ENCODE results near the gene KCNT1. TPM values are rescaled to one million over a fixed set of nuclear protein-coding genes. Genes with fewer than 3 reads are reported as not detected.

Gene KCNT1
- polyA plus RNA-seq, 4 donors: 0.08 to 0.24 (median 0.22) TPM

DNA sequence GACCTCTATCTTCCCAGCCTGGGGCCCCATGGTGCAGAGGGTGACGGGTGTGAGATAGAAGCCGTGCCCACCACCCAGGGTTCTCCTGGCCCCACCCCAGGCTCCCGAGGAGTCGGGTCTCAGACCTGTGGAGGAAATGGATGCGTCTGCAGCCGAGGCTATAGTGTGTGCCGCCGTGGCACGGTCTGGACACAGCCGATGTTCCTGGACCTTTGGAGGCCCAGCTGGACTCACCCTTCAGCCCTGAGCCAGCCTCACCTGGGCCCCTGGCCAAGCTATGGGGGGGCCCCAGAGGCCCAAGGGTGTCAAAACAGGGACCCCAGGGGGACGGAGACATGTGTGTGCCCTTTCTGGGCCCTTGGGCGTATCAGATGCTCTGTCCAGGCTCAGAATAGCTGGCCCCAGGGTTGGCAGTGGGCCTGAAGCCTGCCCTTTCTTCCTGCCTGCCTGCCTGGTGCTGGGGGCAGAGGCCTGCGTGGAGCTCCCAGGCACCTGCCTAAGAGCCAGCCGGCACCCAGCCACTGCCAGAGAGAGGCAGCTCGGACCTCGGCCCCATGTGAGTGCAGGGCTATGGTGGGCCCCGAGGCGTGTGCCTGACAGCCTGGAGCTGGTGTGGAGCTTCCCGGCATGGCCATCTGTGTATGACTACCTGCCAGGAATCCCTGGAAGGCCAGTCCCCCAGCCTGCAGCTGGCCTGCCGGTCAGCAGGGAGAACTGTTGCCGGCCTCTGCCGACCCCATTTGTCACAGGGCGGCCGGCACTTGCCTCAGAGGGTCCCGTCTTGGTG, 41.8 kb downstream of the KCNT1 start:
- no peak for DNase-seq (ENCODE audit: low read depth in 4 of 4, low spot score in 3 of 4)

DNA sequence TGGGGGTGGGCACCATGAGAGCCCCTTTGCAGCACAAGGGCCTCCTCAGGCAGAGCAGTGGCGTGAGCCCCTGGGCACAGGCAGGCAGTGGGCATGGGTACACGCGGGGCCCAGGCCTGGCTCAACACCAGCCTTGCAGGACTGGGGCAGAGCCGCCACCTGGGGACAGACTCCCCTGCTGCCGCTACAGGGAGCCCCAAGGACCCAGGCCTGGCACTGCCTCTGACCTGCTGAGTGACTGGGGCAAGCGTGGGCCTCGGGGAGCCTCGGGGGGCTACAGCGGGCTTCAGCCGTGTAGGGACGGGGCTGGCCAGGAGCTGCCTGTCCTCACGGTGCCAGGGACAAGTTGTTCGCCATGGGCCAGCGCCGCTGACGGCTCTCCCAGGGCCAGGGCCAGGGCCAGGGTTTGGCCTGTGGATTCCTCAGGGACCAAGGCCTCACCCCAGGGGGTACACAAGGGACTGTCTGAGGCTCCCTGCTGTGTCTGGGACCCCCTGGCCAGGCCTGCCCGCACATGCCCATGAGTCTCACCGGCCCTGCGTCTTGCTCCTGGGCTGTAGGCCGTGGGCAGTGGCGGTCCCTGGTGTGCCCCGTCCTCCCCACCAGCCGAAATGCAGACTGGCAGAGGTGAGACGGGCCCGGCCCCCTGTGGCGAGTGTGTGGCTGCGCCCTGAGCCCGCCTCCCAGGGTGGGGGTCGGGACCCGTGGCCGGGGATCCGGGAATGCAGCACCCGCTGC, 42.5 kb downstream of the KCNT1 start:
- DNase-seq (ENCODE audit: low read depth in 4 of 4, low spot score in 3 of 4): no peak

DNA sequence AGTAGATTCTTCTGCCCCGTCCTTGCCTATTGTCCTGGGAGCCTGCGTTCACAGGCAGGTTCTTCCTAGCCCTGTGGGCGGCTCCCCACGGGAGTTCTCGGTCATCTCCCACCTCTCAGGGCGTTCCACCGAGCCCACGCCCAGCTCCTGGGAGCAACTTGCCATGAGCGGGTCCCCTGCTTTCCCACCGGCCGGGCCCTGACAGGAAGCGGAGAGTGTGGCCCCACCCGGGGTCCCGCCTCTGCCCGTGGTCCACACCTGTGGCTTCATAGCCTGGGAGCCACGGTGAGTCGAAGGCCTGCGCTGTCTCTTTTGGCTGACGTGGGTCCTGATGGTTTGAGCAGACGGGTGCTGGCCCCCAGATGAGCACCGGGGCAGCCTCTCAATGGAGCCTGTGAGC, 43.2 kb downstream of the KCNT1 start:
- no peak for DNase-seq (ENCODE audit: low read depth in 4 of 4, low spot score in 3 of 4)

DNA sequence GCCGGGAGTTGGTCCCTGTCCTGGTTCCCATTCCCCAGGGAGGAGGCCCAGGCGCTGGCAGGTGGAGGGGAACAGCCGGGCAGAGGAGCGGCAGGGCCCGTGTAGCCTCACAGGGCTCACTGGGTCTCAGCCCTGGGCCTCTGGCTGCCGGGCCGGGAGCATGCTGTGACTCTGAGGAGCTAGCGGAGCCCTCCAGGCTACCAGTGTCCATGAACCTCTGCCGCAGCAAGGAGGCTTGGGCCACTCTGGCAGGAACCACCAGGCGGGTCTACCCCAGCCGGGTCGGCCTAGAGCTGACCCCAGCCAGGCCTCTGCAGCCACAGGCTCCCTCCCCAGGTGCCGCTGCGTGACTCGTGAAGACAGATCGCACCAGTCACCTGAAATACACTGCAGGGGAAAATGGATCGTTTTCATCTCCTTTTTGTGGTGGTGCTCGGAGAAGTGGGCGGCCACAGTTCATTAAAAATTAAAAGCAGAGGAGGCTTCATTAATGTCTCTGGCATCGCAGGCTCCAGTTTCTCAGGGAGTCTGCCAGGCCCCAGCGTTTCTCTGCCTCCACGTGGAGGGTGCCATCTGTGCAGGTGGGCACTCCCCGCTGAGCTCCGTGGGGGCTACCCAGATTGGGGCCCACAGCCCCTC, 43.8 kb downstream of the KCNT1 start:
- DNase-seq (ENCODE audit: low read depth in 4 of 4, low spot score in 3 of 4): no peak

DNA sequence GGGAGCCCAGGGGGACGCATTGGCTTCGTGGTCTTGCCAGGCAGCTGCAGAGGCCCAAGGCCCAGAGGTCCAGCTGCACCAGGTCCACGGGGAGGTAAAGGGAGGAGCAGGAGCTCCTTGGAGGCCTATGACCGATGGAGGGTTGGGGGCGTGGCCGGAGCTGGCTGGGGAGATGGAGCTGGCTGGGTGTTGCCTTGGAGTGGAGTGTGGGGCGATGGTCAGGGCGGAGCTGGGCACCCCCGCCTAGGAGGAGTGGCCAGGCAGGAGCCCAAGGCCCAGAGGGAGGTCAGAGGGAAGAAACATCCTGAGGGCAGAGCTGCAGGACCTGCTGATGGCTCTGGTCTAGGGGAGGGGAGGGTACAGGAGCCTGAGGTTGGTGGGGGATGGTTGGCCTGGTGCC, 44.6 kb downstream of the KCNT1 start:
- no peak for DNase-seq (ENCODE audit: low read depth in 4 of 4, low spot score in 3 of 4)

DNA sequence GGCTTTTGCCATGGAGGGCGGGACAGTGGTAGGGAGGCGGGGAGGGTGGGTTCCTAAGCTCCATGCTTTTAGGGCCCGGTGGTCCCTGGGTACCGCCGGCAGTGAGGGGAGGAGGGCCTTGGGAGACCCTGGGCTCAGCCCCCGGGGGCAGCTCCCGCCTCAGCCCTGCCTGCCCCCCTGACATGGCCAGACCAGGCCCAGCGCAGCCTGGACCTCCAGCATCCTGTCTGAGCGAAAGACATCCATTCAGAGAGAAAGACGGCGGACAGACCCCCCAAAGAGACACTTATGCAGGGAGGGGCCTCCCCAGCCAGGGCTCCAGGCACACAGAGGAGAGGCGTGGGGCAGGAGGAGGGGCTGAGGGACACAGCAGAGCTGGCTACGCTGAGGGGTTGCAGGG, 45.3 kb downstream of the KCNT1 start:
- DNase-seq (ENCODE audit: low read depth in 4 of 4, low spot score in 3 of 4): no peak

DNA sequence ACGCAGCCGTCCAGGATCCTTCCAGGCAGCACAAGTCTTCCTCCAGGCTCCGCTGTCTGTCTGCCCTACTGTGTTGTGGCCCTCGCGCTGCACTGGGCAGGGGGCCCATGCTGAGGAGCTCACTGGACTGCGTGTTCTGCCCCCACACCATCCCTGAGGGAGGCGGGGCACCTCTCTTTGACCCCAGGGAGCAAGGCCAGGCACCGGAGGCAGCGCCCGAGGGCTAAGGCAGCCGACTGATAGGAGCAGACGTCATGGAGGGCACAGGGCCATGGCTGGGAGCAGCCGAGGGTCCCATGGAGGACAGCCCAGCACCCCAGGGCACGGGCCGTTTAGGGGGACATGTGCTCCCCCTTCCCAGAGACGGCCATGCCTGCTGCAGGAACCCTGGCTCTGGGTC, 46.7 kb downstream of the KCNT1 start:
- DNase-seq (ENCODE audit: low read depth in 4 of 4, low spot score in 3 of 4): no peak

DNA sequence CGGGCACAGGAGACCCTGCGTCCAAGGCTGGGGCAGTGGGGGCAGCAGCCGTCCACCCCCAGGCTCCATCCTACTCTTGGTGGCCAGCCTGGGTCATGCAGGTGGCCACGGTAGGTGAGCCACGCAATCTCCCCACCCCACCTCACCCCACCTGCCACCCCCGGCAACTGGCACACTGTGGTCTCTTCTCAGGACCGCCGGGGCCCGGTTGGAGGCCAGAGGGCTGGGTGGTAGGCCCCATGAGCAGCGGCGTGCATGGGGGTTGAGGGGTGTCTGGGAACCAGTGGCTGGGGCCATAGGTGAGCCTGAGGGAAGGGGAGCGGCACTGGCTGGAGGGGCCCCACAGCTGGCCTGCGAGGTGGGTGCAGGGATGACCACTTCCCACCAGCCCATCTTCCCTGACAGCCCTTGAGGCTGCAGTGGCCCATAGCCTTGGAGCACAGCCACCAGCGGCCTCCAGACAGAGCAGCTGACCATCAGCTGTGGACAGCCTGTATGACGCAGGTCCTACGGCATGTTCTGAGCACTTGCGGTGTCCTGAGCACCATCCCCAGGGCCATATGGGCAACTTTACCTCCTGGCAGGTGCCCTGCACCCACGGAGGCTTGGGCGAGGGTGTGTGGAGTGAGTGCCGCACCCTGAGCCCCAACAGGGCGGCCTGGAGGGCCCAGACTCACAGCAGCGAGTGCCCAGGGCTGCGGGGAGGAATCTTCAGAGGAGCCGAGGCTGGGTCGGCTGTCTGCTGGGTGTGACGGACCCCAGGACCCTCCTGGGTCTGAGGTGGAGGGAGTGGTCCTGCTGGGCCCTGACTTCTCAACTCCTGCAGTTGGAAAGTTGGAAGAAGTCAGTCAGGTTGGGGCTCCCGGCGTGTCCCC, 47.4 kb downstream of the KCNT1 start:
- no peak for DNase-seq (ENCODE audit: low read depth in 4 of 4, low spot score in 3 of 4)

DNA sequence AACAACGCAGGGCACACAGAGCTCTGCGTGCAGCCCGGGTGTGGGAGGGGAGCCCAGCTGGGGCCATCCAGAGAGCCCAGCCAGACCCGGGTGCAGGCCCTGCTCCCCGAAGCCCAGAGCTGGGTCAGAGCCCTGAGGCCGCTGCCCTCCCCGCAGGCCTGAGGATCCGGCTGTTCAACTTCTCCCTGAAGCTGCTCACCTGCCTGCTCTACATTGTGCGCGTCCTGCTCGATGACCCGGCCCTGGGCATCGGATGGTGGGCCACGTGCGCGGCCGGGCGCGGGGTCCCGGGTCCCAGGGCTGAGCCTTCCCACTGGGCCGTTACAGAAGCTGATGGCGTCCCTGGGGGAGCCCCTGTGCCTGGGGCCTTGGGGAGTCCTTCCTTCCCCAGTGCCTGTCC, 48.8 kb downstream of the KCNT1 start:
- no peak for DNase-seq (ENCODE audit: low read depth in 4 of 4, low spot score in 3 of 4)

DNA sequence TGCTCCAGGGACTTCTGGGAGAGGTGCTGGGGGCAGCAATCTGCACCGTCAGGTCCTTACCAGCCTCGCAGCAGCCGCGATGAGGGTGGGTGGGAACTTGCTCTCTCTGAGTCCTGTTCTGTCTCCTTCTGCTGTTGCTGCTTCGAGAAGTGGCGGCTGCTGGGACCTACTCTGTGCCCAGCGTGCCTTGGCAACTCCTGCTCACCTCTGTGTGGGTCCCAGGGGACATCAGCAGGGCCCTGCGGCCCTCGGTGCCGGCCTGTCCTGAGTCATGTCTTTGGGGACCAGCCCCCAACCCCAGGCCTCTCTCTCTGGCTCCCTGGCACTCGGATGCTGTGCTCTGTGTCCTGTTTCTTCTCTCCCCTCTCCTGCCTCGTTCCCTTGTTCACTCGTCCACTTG, 49.5 kb downstream of the KCNT1 start:
- DNase-seq (ENCODE audit: low read depth in 4 of 4, low spot score in 3 of 4): no peak

DNA sequence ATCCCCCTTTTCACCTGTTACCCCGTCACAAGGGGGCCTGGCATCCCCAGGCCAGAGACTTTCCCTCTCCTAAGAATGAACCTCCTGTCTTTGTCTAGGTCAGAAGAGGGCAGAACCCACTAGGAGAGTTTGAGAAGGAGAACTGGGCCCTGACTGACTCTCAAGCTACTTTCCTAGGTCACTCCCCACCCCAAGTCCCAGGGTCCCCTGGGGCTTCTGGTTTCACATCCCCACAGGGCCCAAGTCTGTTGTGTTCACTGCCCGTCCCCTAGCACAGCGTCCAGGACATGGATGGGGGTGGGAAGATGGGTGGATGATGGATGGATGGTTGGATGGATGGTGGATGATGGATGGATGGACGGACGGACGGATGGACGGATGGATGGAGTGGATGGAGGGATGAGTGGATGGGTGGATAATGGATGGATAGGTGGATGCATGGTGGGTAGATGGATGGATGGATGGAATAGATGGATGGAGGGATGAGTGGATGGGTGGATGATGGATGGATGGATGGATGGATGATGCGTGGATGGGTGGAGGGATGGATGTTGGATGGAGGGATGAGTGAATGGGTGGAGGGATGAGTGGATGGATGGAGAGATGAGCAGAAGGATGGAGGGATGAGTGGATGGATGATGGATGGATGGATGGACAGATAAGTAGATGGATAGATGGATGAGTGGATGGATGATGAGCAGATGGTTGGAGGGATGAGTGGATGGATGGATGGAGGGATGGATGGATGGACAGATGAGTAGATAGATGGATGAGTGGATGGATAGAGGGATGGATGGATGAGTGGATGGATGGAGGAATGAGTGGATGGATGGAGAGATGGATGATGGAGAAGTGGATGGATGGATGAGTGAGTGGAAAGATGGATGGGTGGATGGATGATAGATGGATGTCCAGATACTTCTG, 50.6 kb downstream of the KCNT1 start:
- no peak for DNase-seq (ENCODE audit: low read depth in 4 of 4, low spot score in 3 of 4)

DNA sequence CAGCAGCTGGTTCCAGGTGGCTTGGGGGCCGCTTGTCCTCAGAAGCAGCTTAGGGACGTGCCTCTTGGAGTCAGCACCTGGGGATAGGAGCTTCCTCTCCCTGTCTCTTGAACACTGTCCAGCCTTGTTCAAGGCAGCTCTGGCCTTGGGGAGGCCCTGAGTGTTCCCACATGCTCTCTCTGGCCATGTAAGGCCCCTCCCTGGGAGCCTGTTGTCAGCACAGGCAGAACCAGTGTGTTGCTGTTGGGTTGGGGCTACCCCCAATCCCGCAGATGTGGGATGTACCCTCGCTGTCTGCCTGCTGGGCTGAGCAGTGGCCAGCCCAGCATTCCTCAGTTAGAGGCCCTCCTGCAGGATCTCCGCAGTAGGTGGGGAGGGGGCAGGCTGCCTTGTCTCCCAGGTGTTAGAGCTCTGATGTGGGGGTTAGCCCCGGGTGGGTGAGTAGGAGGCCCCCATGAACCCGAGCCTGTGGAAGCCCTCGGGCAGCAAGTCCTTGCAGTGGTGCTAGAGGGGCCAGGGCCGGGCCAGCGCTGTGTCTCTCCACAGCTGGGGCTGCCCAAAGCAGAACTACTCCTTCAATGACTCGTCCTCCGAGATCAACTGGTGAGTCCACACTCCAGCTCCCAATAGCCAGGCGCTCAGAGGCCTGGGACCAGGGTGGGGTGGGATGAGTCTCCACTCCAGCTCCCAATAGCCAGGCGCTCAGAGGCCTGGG, 51.6 kb downstream of the KCNT1 start:
- DNase-seq (ENCODE audit: low read depth in 4 of 4, low spot score in 3 of 4): no peak

DNA sequence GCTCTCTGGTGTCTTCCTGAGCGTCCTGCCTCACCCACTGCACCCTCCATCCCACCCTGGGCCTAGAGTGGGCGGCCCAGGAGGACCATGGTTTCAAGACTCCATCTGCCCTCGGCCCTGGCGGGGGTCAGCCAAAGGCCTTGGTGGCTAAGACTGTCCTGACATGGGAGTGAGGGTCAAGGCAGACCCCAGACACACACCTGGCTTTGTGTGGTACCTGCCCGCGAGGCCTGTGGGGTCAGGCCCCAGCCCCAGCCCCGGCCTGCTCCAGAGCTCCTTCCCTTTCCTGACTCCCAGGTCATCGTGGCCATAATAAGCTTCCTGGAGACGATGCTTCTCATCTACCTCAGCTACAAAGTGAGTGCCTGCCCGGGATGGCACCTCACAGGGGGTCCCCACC, 54.6 kb downstream of the KCNT1 start:
- DNase-seq (ENCODE audit: low read depth in 4 of 4, low spot score in 3 of 4): no peak

DNA sequence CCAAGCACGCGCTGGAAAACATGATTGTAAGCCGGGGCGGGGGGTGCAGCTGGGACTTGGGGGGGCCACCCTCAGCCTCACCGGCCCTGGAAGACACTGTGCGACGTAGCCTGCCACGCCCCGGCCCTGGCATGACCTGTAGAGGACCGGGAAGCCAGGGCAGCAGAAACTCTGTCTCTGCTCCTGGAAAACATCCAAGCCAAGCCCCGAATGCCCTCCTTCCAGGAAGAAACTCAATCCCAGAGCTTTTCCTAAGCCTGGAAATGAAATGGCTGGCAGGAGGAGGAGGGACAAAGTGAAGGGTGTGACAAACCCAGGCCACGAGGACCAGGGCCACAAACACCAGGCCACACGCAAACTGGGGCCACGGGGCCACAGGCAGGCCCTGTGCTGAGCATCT, 55.4 kb downstream of the KCNT1 start:
- no peak for DNase-seq (ENCODE audit: low read depth in 4 of 4, low spot score in 3 of 4)

DNA sequence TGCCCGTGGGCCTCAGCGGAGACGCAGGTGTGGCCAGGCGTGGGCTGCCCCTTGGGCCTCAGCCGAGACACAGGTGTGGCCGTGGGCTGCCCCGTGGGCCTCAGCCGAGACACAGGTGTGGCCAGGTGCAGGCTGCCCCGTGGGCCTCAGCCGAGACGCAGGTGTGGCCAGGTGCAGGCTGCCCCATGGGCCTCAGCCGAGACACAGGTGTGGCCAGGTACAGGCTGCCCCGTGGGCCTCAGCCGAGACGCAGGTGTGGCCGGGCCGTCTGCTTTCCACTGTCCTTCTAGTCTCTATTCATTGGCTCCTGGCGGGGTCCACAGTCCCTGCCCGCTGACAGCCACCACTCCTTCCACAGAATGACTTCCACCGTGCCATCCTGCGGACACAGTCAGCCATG, 56.1 kb downstream of the KCNT1 start:
- no peak for DNase-seq (ENCODE audit: low read depth in 4 of 4, low spot score in 3 of 4)

DNA sequence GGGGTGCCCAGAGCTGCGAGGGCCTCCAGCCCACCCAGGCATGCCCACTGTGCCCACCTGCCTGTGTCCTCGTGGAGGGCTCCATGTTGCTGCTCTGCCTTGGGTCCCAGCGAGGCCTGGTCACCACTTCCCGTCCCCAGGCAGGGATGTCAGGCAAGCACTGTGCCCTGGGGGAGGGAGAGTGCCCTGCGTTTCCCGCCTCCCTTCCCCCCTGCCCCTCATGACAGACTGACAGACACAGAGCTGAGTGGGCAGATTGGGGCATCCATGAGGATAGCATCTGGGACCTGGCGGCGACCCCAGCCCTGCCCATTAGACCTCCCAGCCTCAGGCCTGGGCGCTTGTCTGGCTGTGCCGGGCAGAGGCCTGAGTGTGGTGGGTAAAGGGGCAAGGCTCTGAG, 56.9 kb downstream of the KCNT1 start:
- DNase-seq (ENCODE audit: low read depth in 4 of 4, low spot score in 3 of 4): no peak

DNA sequence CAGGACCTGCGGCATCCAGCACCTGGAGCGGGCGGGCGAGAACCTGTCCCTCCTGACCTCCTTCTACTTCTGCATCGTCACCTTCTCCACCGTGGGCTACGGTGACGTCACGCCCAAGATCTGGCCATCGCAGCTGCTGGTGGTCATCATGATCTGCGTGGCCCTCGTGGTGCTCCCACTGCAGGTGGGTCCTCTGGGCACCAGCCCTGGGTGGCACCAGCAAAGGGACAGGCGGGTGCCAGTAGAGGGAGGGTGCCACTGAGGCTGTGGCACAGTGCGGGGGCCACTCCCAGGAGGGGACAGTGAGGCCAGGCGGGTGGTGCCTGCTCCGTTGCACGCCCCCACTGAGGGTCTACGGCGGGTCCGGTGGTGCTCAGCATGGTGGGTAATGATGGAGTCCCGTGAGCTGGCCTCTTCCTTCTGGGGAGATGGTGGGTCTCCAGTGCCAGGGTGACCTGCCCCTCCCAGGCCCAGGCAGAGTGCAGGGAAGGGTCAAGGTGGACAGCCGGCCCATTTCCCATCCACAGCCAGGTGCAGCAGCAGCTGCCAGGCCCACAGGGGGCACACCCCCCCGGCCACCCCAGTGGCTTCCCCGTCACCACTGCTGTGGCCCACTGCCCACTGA, 57.8 kb downstream of the KCNT1 start:
- DNase-seq (ENCODE audit: low read depth in 4 of 4, low spot score in 3 of 4): no peak

DNA sequence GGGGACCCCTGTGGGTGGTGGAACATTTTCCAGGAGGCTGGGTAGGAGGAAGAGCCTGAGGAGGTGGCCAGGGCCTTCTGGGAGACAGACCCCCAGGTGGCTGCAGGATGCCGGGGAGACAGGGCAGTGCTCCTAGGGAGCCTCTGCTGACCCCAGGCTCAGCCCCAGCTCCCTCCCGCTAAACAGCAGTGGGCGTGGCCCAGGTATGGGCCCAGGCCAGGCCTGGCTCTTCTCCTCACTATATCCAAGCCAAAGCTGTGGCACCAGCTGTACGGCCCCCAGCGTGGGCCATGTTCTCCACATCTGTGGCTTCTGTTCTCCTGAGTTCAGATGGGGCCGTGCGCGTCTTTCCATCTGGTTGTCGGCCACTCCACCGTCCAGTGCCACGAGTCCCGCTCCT, 58.5 kb downstream of the KCNT1 start:
- no peak for DNase-seq (ENCODE audit: low read depth in 4 of 4, low spot score in 3 of 4)
